UCSD-AML1 (cell line): Measurements from ENCODE around the gene ANKRD65.
"Not testable (repeated sequence)": the region's sequence is repeated elsewhere in the genome, so short reads cannot be mapped to it uniquely, and the experiment has no call there.

ENCODE experiments used
- DNase-seq: peaks from one replicate; lab custom pipeline; 2025; ENCODE audit not compliant: unreplicated experiment; lab: John Stamatoyannopoulos, UW

ANKRD65 gene

DNA sequence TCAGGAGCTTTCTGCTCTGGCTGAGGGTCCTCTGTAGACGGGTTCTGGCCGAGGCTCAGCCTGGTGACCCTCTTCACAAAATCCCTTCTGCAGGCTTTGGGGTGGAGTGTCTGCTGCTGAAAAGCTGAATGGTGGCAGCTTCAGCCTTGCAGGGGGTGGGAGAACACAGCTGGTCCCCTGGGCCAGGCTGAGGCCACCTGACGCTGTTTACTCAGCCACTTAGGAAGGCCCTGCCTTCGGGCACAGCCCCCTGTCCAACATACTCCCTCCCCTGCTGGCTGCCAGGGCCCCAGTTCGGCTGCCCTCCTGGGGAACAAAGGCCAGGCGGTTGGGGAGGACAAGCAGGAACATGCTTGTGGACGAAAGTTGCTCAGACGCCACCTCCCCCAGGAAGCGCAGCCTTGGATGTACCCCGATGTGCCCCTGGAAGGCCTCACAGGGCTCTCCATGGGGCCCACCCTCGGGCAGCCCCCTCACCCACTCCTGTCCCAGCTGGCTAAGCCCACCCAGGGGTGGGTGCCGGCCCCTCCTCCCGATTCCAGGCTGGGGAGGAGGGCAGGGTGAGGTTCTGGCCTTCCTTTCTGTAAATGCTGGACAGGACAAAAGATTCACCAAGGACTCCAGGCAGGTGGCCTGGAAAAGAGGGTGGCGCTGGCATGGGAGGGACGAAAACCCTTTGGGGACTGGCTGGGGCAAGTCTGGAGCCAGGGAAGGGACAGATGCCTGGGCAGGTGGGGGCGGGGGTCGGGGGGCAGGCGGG is at the start of gene ANKRD65:
ANKRD65 (minus strand) TSS at position 130 of the 760 bp plus-strand sequence. CDS start 271 bp downstream, outside the sequence.
- no peak for DNase-seq

DNA sequence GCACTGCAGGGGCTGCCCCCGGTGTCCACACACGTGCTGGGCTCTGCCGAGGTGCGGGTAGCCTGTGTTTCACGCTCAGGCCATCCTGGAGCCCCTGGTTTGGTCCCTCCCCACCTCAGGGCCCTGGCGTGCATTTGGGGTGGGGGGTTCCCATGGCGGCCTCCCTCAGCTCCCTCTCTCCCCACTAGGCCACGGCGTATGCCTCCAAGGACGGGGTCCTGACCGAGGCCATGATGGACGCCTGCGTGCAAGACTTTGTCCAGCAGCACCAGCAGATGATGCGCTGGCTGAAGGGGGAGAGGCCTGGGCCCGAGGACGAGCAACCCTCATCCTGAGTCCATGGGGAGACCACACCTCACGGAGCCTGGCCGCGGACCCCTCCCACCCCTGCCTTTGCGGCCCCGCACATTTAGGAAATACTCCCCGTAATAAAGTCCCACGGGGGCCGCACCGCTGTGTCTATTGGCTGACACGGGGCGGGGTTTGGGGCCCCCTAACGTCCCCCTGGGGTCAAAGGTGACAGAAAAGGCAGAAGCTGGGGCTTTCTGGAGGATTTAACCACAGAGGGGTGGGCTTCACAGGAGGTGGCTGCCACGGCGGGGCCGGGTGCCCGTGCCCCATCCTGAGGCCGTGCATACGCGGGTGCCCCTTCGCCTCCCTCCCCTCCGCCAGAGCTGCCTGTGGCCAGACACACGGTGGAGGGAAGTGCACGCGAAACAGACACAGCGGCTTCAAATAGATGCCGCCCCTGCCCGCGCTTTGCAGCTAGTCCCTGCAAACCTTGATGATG is 47.3 kb upstream of the ANKRD65 start:
- DNase-seq: not testable (repeated sequence)

DNA sequence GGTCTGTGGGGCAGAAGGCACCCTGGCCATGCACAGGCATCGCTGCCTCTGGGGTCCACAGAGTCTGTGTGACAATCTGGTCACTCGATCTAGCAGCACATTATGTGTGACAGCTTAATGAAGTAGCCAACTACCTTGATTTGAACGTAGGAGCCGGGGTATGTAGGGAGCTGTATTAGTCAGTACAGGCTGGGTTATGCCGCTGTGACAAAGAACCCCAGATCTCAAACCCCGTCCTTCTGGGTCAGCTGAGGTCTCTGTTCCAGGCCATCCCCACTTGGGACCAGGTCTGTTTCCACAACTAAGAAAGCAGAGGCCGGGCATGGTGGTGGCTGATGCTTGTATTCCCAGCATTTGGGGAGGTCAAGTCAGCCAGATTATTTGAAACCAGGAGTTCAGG is 42.2 kb upstream of the ANKRD65 start:
- no peak for DNase-seq

DNA sequence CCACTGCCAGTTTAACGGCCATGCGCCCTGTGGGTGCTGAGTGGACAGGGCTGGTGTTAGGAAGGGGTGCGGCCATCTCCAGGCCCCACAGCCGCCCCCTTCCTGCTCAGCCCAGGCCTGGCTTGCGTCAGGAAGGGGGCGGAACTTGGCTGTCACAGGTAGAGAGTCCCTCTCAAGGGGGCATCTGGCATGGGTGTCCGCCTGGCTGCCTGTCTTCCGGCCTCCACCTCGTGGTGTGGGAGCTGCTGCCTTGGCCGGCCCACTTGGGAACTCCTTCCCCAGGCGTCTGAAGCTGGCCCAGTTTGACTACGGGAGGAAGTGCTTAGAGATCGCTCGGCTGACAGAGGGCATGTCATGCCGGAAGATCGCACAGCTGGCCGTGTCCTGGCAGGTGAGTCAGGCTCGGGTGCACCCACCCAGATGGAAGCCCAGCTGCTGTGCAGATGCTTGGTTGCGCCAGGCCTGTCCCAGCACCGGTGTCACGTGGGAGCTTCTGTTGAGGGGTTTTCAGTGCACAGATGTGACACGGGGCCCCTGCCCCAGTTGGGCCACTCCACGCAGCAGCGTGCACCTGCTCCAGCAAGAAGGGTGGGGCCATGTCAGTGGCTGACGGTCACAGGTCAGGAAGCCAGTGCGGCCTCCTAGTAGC is 41.4 kb upstream of the ANKRD65 start:
- no peak for DNase-seq

DNA sequence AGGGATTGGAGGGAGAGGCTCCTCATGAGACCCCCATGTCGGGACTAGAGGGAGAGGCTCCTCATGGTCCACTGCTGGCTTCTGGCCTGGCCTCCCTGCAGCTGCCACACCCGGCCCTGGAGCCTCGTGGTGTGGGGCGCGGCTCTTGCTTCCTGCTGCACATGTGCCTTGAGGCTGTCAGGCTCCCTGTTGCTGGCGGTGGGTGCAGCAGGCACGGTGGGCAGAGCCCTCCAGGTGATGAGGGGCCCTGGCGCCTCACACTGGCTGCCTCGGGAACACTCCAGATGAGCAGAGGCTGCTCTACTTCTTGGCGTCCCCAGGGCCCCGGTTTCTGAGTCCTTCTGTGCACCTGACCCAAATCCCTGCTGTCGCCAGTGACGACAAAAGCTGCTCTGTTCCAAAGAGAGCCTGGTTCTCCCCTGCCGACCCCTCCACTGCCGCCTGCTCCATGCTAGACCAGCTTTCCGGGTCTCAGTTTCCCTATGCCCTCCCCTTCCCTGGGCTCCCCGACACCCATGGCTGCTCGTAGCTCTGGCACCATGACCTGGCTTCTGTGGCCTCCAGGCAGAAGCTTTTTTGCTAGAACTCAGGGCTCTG is 40.7 kb upstream of the ANKRD65 start:
- no peak for DNase-seq

DNA sequence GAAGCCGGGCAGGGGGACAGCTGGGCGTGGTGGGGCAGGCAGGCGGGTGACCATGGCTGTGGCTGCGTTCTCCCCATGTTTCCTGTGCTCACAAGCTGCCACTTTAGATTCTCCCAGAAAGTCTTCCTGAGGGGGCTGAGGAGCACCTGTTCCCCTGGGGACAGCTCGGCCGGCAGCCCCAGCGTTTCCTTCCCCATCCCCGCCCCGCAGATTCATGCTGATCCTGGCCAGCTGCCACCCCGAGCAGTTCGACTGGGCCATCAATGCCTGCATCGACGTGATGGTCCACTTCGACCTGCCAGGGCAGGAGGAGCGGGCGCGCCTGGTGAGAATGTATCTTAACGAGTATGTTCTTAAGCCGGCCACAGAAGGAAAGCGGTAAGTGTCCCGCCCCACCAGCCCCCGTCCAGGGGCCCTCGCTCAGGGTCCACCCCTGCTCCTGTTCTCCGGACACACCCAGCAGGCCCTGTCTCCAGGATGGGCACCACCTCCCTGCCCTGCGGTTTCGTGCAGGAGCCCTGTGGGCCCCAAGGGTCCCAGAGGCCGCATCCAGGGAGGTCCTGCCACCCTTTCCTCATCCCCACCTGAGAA is 39.6 kb upstream of the ANKRD65 start:
- no peak for DNase-seq

DNA sequence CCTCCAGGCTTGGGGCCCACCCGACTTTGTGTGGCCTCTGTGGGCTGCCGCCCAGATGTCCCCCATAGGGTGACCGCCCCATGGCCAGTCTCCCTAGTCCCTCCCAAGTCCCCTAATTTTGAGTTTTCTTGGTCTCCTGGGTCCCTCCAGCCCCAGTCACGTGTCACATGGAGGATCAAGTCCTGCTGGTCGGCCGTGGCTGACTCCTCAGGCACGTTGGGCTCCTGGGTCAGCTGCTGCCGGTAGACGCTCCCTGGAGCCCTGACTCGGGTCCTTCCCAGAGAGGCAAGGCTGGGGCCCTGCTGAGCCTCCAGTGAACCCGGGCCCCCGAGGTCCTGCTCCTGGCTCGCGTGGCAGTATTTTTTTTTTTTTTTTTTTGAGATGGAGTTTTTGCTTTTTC is 38.6 kb upstream of the ANKRD65 start:
- DNase-seq: not testable (repeated sequence)

DNA sequence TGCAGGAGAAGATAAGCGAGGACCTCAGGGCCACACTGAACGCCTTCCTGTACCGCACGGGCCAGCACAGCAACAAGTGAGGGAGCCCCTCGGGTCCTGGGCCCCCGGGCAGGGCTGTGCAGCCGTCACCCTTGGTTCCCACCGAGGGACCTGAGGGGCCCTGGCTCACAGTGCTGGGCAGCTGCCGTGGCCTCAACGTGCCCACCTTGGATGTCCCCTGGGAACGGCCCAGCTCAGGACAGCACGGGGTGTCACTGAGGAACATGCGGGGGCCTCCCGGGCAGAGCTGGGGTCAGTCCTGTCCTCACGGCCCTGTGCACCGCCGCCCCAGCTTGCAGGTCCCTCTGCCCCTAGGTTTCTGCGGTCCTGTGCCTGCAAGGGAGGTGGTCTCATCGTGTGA is 38.1 kb upstream of the ANKRD65 start:
- not testable (repeated sequence) for DNase-seq

DNA sequence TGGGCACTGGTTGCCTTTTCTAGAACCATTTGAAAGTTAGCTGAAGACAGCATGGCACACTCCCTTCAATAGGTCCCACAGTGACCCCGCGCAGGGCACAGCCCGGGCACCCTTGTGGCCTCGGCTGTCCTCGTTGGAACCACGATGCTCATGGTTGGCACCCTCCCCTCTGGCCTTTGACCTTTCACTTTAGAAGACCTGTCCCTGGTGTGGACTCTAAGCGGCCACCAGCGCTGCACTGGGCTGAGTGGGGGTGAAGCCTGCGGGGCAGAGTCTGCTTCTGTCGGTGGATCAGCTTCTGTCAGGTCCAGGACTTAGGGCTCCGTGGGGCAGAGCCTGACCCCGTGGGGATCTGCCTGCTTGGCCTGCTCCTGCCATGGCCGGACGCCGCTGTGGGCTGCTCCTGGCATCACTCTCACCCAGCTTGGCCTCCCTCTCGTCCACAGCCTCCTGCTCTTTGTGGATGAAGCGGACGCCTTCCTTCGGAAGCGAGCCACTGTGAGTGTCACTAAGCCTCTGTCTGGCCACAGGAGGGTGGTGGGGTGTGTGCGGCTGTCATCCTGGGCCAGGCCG is 35.7 kb upstream of the ANKRD65 start:
- not testable (repeated sequence) for DNase-seq

DNA sequence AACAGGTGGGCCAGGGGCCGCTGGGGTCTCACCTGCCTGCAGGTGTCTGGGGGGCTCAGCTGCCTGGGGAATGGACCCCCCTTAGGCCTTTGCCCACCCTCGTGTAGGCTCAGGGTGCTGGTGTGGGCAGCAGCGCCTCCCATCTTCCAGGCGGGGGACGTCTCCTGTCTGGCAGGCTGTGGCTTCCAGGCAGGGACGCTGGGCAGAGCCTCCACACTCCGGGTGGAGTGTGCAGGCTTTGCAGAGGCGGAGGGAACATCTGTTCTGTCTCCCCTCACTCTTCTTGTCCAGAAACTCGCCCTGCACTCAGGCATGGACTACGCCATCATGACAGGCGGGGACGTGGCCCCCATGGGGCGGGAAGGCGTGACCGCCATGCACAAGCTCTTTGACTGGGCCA is 34.9 kb upstream of the ANKRD65 start:
- not testable (repeated sequence) for DNase-seq

DNA sequence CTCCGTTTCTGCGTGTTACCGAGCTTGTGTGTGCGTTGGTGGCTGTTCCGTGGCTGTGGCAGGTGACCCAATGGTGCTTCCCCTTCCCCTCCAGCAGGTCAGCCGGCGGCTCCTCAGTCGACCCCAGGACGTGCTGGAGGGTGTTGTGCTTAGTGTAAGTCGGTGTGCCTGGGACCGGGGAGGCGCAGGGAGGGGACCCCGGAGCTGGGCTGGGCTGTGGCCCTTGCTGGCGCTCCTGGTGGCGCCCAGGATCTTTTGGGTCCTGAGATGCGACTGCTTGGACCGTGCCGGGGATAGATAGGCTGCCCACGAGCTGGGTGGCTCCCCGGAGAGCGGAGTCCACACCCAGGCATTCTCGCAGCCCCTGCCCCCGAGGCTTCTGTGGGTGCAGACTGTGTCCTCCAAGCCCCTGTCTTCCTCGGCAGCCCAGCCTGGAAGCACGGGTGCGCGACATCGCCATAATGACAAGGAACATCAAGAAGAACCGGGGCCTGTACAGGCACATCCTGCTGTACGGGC is 34.3 kb upstream of the ANKRD65 start:
- no peak for DNase-seq

DNA sequence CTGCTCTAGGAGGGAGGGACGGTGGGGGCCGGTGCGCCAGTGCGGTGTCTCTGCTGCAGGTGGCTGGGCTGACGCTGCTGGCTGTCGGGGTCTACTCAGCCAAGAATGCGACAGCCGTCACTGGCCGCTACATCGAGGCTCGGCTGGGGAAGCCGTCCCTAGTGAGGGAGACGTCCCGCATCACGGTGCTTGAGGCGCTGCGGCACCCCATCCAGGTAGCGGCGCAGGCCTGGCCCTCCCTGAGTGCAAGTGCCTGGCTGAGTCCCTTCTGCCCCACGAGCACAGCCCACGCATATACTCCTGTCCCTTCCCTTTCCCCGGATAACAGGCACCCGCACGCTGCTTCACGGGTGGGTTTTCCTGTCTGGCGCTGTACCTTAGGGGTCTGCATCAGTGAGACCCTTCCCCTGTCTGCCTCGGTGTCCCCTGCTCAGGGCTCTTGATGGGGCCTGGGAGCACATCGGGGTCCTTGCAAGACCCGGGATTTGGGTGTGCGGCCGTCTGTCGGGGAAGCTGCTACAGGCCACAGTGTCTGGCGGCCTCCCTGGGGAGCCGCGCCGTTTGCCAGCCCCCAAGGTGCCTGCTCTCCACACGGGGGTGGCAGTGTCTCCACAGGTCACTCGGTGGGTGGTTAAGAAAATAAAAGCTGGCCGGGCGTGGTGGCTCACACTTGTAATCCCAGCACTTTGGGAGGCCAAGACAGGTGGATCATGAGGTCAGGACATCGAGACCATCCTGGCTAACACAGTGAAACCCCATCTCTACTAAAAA is 33.4 kb upstream of the ANKRD65 start:
- not testable (repeated sequence) for DNase-seq

DNA sequence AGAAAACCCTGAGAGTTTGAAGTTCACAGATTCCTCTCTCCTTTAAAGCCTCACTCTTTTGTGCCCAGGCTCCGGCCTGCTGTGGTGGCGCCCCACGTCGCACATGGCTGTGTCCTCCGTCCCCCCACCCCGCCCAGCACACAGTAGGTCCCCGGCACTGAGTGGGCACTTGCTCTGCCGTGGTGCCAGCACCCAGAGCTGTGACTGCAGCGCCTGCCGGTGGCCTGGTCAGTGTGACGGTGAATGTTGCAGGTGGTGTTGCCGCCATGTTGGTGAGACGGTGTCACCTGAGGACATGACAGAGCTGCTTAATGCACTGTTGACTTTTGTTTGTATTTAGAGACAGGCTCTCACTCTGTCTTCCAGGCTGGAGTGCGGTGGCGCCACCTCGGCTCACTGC is 31.8 kb upstream of the ANKRD65 start:
- DNase-seq: no peak

DNA sequence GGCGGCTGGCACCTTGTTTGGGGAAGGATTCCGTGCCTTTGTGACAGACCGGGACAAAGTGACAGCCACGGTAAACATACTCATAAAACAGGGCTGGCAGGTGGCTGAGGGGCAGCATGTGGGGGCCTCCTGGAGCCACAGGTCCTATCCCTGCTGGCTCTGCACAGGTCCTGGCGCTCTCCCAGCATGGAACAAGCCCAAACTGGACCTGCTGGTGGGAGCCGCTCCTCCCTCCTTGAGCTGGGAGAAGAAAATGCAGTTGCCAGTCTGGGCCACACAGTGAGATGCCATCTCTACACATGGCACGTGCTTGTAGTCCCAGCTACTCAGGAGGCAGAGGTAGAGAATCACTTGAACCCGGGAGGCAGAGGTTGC is 31.3 kb upstream of the ANKRD65 start:
- DNase-seq: not testable (repeated sequence)

DNA sequence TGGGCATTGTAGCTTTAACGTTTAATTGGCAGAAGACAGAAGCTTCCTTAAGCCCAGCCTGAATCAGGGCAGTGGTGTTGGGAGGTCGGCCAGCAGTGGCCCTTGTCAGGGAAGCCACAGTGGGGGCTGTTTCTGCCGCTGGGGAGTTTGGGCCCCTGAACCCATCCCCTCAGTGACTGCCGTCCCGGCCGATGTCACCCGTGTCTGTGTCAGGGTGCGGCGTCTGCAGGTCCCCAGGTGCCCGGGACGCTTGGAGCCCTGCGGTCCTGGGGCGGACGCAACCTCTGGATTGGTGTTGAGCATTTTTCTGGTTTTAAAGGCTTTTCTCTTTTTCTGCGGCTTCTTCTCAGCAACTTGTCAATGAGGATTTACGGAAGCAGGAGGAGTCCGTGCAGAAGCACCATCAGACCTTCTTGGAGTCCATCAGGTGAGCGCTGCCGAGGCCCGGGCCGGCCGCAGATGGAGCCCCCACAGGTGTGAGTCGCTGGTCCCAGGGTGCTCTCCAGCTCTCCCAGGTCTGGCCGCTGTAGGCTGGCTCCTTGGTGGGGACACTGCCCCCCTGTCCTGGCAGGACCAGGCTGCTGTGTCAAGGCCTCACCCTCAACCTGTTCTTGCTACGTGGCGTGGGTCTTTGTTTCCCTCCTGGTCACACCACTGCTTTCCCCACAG is 30.8 kb upstream of the ANKRD65 start:
- no peak for DNase-seq

DNA sequence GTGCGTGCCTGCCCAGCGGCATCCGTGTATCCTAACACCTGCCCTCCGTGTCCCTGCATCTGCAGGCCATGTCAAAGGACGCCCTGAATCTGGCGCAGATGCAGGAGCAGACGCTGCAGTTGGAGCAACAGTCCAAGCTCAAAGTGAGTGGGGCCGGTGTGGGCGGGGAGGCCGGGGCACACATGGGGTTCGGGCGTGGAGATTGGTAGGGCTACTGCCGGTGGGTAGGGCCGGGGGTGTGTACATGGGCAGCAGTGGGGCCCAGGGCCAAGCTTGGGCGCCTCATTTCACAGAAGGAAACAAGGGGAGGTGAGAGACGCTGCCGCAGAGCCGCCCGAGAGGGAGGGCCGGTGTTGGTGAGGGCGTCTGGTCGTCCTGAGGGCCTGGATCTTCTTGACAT is 29.5 kb upstream of the ANKRD65 start:
- DNase-seq: not testable (repeated sequence)

DNA sequence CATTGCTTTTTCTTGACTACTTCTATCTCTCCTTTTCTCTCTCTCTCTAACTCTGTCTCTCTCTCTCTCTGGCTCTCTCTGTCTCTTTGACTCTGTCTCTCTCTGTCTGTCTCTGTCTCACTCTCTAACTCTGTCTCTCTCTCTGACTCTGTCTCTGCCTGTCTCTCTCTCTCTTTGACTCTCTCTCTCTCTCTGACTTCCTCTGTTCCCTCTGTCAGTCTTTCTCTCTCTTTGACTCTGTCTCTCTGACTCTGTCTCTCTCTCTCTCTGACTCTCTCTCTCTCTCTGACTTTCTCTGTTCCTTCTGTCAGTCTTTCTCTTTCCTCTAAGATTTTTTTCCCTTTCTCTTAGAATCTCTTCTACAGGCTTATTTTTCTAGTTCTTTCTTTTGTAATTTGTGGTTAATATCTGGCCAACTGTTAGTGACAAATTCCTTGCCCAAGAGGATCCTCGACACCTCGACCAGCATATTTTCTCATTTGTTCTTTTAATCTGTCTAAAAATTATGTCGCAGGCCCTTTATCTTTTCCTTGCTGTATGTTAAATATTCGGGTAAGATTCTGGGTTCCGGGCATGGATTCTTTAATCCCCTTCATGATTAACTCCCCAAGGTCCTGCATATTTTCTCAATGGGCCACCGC is 28.1 kb upstream of the ANKRD65 start, which contains the start of gene ATAD3C:
ATAD3C (plus strand) TSS at position 591 of the 641 bp plus-strand sequence. CDS start 995 bp downstream, outside the sequence.
- no peak for DNase-seq

DNA sequence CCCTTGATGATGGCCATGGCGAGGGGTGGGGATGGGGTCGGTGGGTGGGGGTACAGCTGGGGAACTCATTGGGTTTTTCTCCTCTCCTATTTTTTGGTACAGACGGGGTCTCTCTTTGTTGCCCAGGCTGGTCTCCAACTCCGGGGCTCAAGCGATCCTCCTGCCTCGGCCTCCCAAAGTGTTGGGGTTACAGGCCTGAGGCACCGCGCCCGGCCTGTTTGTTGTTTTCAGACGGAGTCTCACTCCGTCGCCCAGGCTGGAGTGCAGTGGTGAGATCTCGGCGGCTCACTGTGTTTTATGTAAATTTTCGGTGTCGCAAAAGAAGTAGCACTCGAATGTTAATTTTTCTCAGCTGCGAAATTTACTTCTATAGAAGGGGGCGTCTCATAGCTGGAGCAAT is 25.6 kb upstream of the ANKRD65 start:
- not testable (repeated sequence) for DNase-seq
